A549 (cell line): ENCODE results near the gene PBX3. TPM values are rescaled to one million over a fixed set of nuclear protein-coding genes. Genes with fewer than 3 reads are reported as not detected.

Experiments
- ATAC-seq, 2 experiments: fragments of 200-7000 bp in 1 of 2; fragments of >200 bp in 1 of 2; cut with Nextera tagmentation in 1 of 2; cut with Tn5 transposase in 1 of 2; 3 replicates each; pipeline versions ENCODE4 v1.8.0 to v1.9.1; 2018 to 2020; ENCODE audit warnings: mild to moderate bottlenecking in 1 of 2, moderate library complexity in 1 of 2
- CTCF ChIA-PET: fragments of 300-600 bp; sonication (Branson Sonifier 250); formaldehyde crosslinking; extraction: SDS; loops from one replicate; lab custom pipeline; 2021; ENCODE audit warnings: antibody characterized with exemption, inconsistent platforms; lab: Yijun Ruan, JAX
- POLR2A ChIA-PET: fragments of 350-600 bp; formaldehyde crosslinking; extraction: SDS; loops from one replicate; lab custom pipeline; 2021; ENCODE audit warnings: antibody characterized with exemption, inconsistent platforms; lab: Yijun Ruan, JAX
- DNase-seq, 2 experiments: peaks; one replicate each; pipeline versions ENCODE4 v3.0.0 to v3.0.0-alpha.2; 2011 to 2016; ENCODE audit warnings: low read depth in 1 of 2, low spot score in 1 of 2
- FAIRE-seq: peaks from 2 replicates; lab custom pipeline; 2011; peaks lifted over from hg19 to GRCh38; lab: Jason Lieb, UNC
- H3K27ac ChIP-seq, 2 experiments: fragments of >200 bp; sonication (Bioruptor Twin); formaldehyde crosslinking; 3 replicates each; pipeline ENCODE4 v1.5.1; 2016 to 2017
- H3K4me1 ChIP-seq: fragments of >200 bp; sonication (Bioruptor Twin); formaldehyde crosslinking; 3 replicates; pipeline ENCODE4 v1.6.1; 2016
- H3K4me2 ChIP-seq: fragments of >200 bp; sonication (Bioruptor Twin); formaldehyde crosslinking; 3 replicates; pipeline ENCODE4 v1.6.1; 2016
- H3K4me3 ChIP-seq: fragments of >200 bp; sonication (Bioruptor Twin); formaldehyde crosslinking; 3 replicates; pipeline ENCODE4 v1.5.1; 2016
- H3K9me3 ChIP-seq: fragments of >200 bp; sonication (Bioruptor Twin); formaldehyde crosslinking; 3 replicates; pipeline ENCODE4 v1.6.1; 2016
- CEBPB ChIP-seq, 2 experiments: fragments of >200 bp in 1 of 2; sonication (Bioruptor Twin) in 1 of 2; formaldehyde crosslinking in 1 of 2; IDR thresholded peaks; 2 replicates each; pipeline ENCODE4 v1.6.1; 2012 to 2016
- CHD2 ChIP-seq: fragments of 150-350 bp; IDR thresholded peaks from 2 replicates; pipeline ENCODE4 v1.6.1; 2014; ENCODE audit warnings: low read length; ENCODE audit not compliant: partially characterized antibody
- EHF ChIP-seq: fragments of 250-450 bp; sonication (Bioruptor Pico); IDR thresholded peaks from 2 replicates; pipeline ENCODE4 v1.5.0; 2020; ENCODE audit warnings: mild to moderate bottlenecking
- EP300 ChIP-seq, 2 experiments: fragments of >200 bp; sonication (Bioruptor Twin); formaldehyde crosslinking; IDR thresholded peaks; 2 replicates in 1 of 2; 3 replicates in 1 of 2; pipeline ENCODE4 v1.6.1; 2016 to 2017
- ESRRA ChIP-seq: fragments of 150-350 bp; IDR thresholded peaks from 2 replicates; pipeline ENCODE4 v1.6.1; 2014; ENCODE audit warnings: mild to moderate bottlenecking, low read length, borderline replicate concordance
- HOXA7 ChIP-seq: fragments of 250-450 bp; sonication (Bioruptor Pico); IDR thresholded peaks from 2 replicates; pipeline ENCODE4 v1.5.0; 2020; ENCODE audit warnings: mild to moderate bottlenecking, moderate library complexity
- HOXB13 ChIP-seq: fragments of 250-450 bp; sonication (Bioruptor Pico); IDR thresholded peaks from 2 replicates; pipeline ENCODE4 v1.5.0; 2020; ENCODE audit warnings: low read depth, mild to moderate bottlenecking, moderate library complexity
- HOXB5 ChIP-seq: fragments of 250-450 bp; sonication (Bioruptor Pico); IDR thresholded peaks from 2 replicates; pipeline ENCODE4 v1.5.0; 2020; ENCODE audit warnings: mild to moderate bottlenecking, moderate library complexity
- KDM5A ChIP-seq: fragments of 200-600 bp; sonication (generic); IDR thresholded peaks from 2 replicates; pipeline ENCODE4 v1.6.1; 2016; ENCODE audit warnings: antibody characterized with exemption, mild to moderate bottlenecking
- MAZ ChIP-seq: fragments of 150-350 bp; IDR thresholded peaks from 2 replicates; pipeline ENCODE4 v1.6.1; 2014; ENCODE audit warnings: antibody characterized with exemption, low read depth, low read length, borderline replicate concordance
- MYC ChIP-seq: IDR thresholded peaks from 2 replicates; pipeline ENCODE4 v1.6.1; 2012; ENCODE audit warnings: mild to moderate bottlenecking, inconsistent platforms, low read length, improper control_type of control experiment, borderline replicate concordance
- NFE2L2 ChIP-seq: fragments of 150-350 bp; conservative IDR thresholded peaks from 2 replicates; pipeline ENCODE4 v1.6.1; 2014; ENCODE audit warnings: low read length
- NR3C1 ChIP-seq: fragments of >200 bp; sonication (Bioruptor Twin); formaldehyde crosslinking; IDR thresholded peaks from 3 replicates; pipeline ENCODE4 v1.6.1; 2017
- POLR2A ChIP-seq: IDR thresholded peaks from 2 replicates; pipeline ENCODE4 v1.6.1; 2012; ENCODE audit warnings: mild to moderate bottlenecking, low read length
- RAD21 ChIP-seq, 2 experiments: fragments of >200 bp in 1 of 2; sonication (Bioruptor Twin) in 1 of 2; formaldehyde crosslinking in 1 of 2; IDR thresholded peaks in 1 of 2; conservative IDR thresholded peaks in 1 of 2; 2 replicates in 1 of 2; 3 replicates in 1 of 2; pipeline ENCODE4 v1.6.1; 2012 to 2018; ENCODE audit warnings: inconsistent platforms in 1 of 2
- RARB ChIP-seq: fragments of 250-450 bp; sonication (Bioruptor Pico); IDR thresholded peaks from 2 replicates; pipeline ENCODE4 v1.8.0; 2021; ENCODE audit warnings: mild to moderate bottlenecking, moderate library complexity
- RCOR1 ChIP-seq: fragments of 150-350 bp; IDR thresholded peaks from 2 replicates; pipeline ENCODE4 v1.6.1; 2014; ENCODE audit warnings: antibody characterized with exemption, low read length, low read depth
- RFX5 ChIP-seq: fragments of 450-650 bp; IDR thresholded peaks from 2 replicates; pipeline ENCODE4 v1.7.1; 2014; ENCODE audit warnings: antibody characterized with exemption, mild to moderate bottlenecking, moderate library complexity
- SMC3 ChIP-seq: fragments of >200 bp; sonication (Bioruptor Twin); formaldehyde crosslinking; IDR thresholded peaks from 3 replicates; pipeline ENCODE4 v1.6.1; 2018; ENCODE audit warnings: inconsistent platforms
- ZC3H11A ChIP-seq: fragments of 450-650 bp; IDR thresholded peaks from 2 replicates; pipeline ENCODE4 v1.6.1; 2014; ENCODE audit warnings: antibody characterized with exemption, mild to moderate bottlenecking
- ZFP36 ChIP-seq: fragments of 450-650 bp; IDR thresholded peaks from 2 replicates; pipeline ENCODE4 v1.6.1; 2014; ENCODE audit warnings: borderline replicate concordance; ENCODE audit not compliant: partially characterized antibody
- ZNF302 ChIP-seq: fragments of 250-450 bp; sonication (Bioruptor Pico); IDR thresholded peaks from 2 replicates; pipeline ENCODE4 v1.9.0; 2021; ENCODE audit warnings: inconsistent platforms, mild to moderate bottlenecking, moderate library complexity
- WGBS: methylation state at CpG from one replicate; pipeline ENCODE4 v1.1.6; 2017; ENCODE audit errors: missing lambda C conversion rate; 5-methylcytosine and 5-hydroxymethylcytosine counted together
- polyA plus RNA-seq, 4 experiments: library from polyadenylated mRNA; depleted of rRNA in 3 of 4; stranded (reverse); fragments of >200 nt; fragmentation: RNase III in 1 of 4; extraction: RNeasy Plus Mini Kit Qiagen cat#74134 plus additional on column Dnase treatment in 1 of 4; gene quantifications; 2 replicates in 3 of 4; 3 replicates in 1 of 4; pipeline ENCODE4 v1.2.3, GENCODE V29; 2011 to 2017
- TF ChIP-seq, protein P1 (sequence below): fragments of 150-350 bp; IDR thresholded peaks from 2 replicates; pipeline ENCODE4 v1.6.1; 2014; ENCODE audit warnings: low read depth, mild to moderate bottlenecking, low read length
- TF ChIP-seq, protein P2 (sequence below): fragments of 250-450 bp; sonication (Bioruptor Pico); IDR thresholded peaks from 2 replicates; pipeline ENCODE4 v1.5.0; 2020; ENCODE audit warnings: low read depth, mild to moderate bottlenecking, moderate library complexity
- TF ChIP-seq, protein P3 (sequence below): fragments of 200-600 bp; sonication (generic); IDR thresholded peaks from 2 replicates; pipeline ENCODE4 v1.6.1; 2016; ENCODE audit warnings: antibody characterized with exemption, mild to moderate bottlenecking, moderate library complexity
- TF ChIP-seq, protein P4 (sequence below): fragments of >200 bp; sonication (Bioruptor Twin); formaldehyde crosslinking; IDR thresholded peaks from 3 replicates; pipeline ENCODE4 v1.6.1; 2016
- TF ChIP-seq, protein P5 (sequence below): fragments of >200 bp; sonication (Bioruptor Twin); formaldehyde crosslinking; IDR thresholded peaks from 3 replicates; pipeline ENCODE4 v1.5.1; 2016
- TF ChIP-seq, protein P6 (sequence below): IDR thresholded peaks from 2 replicates; pipeline ENCODE4 v1.6.1; 2012; ENCODE audit warnings: low read depth, borderline replicate concordance

PBX3 gene
- polyA plus RNA-seq, 2 of the 4 experiments (the other 2 are of a cell fraction) = 10.7 to 23.5 TPM

DNA sequence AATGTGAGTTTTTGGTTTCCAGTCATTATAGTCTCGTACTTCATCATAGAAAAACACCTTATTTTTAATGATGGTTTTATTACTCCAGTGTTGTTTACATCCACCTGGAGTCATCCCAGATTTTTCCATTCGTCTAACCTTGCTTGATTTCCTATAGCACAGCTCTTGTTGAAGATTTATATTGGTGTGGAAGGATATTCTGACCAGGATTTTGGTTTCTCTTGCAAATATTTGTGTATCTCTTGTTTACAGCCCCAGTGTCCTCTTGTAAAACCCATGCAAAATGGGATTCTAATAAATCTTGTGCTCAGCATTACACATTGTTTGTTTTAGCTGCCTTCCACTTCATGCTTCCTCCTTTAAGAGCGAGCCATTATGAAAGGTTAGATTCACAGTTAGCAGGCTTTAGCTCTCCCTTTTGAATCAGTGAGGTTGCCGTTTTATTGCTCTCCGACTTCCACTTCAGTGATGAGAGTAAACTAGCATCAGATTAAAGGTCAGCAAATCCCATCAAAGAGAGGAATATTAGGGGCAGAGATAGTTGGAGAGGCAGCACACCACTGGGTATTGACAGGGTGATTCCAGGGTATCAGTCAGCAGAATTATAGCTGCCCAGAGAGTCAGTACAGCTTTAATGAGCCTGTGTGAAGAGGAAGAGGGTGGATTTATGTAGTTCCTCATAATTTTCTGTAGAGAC is 157.1 kb downstream of the PBX3 start:
- ATAC-seq (peak in 1 of 2 experiments; percentile 57; a peak in 3 of 6 replicates), FAIRE-seq (no peak), DNase-seq (no peak)
- ChIA-PET CTCF (interaction anchor here (0.8 to 1.1 kb wide), 2 partner anchors 10 to 16 kb away, joined by 3 to 4 read pairs; no protein-coding TSS in a partner anchor), POLR2A (no interaction called here)
- no peak overlapping the region for H3K4me3 ChIP-seq
- H3K9me3 ChIP-seq = no peaks in the 10 kb centered on the region
- no peak overlapping the region for H3K27ac ChIP-seq
- peak overlapping the region; percentile 41 for H3K4me2 ChIP-seq
- H3K4me1 ChIP-seq = peaks cover 9% of the 10 kb centered on the region; the same call in 2 of the 3 replicates
- WGBS = 45% methylated on average over 5 of the region's 5 CpGs
- no peak for TF ChIP-seq ZFP36
- TF ChIP-seq MYC = no peak
- TF ChIP-seq, protein P1, sequence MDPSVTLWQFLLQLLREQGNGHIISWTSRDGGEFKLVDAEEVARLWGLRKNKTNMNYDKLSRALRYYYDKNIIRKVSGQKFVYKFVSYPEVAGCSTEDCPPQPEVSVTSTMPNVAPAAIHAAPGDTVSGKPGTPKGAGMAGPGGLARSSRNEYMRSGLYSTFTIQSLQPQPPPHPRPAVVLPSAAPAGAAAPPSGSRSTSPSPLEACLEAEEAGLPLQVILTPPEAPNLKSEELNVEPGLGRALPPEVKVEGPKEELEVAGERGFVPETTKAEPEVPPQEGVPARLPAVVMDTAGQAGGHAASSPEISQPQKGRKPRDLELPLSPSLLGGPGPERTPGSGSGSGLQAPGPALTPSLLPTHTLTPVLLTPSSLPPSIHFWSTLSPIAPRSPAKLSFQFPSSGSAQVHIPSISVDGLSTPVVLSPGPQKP = no peak
- no peak for TF ChIP-seq NR3C1
- no peak for TF ChIP-seq ESRRA
- TF ChIP-seq, protein P2, sequence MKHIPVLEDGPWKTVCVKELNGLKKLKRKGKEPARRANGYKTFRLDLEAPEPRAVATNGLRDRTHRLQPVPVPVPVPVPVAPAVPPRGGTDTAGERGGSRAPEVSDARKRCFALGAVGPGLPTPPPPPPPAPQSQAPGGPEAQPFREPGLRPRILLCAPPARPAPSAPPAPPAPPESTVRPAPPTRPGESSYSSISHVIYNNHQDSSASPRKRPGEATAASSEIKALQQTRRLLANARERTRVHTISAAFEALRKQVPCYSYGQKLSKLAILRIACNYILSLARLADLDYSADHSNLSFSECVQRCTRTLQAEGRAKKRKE (CRISPR knock-in tag) = no peak
- no peak for TF ChIP-seq MAZ
- no peak for TF ChIP-seq EHF
- TF ChIP-seq HOXB13 (CRISPR knock-in tag) = no peak
- no peak for TF ChIP-seq RCOR1
- TF ChIP-seq SMC3 = no peak
- TF ChIP-seq NFE2L2 = no peak
- no peak for TF ChIP-seq KDM5A
- no peak for TF ChIP-seq CEBPB (IDR thresholded peaks at IDR 0.05)
- TF ChIP-seq HOXA7 (CRISPR knock-in tag) = no peak
- TF ChIP-seq, protein P3, sequence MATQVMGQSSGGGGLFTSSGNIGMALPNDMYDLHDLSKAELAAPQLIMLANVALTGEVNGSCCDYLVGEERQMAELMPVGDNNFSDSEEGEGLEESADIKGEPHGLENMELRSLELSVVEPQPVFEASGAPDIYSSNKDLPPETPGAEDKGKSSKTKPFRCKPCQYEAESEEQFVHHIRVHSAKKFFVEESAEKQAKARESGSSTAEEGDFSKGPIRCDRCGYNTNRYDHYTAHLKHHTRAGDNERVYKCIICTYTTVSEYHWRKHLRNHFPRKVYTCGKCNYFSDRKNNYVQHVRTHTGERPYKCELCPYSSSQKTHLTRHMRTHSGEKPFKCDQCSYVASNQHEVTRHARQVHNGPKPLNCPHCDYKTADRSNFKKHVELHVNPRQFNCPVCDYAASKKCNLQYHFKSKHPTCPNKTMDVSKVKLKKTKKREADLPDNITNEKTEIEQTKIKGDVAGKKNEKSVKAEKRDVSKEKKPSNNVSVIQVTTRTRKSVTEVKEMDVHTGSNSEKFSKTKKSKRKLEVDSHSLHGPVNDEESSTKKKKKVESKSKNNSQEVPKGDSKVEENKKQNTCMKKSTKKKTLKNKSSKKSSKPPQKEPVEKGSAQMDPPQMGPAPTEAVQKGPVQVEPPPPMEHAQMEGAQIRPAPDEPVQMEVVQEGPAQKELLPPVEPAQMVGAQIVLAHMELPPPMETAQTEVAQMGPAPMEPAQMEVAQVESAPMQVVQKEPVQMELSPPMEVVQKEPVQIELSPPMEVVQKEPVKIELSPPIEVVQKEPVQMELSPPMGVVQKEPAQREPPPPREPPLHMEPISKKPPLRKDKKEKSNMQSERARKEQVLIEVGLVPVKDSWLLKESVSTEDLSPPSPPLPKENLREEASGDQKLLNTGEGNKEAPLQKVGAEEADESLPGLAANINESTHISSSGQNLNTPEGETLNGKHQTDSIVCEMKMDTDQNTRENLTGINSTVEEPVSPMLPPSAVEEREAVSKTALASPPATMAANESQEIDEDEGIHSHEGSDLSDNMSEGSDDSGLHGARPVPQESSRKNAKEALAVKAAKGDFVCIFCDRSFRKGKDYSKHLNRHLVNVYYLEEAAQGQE = no peak

DNA sequence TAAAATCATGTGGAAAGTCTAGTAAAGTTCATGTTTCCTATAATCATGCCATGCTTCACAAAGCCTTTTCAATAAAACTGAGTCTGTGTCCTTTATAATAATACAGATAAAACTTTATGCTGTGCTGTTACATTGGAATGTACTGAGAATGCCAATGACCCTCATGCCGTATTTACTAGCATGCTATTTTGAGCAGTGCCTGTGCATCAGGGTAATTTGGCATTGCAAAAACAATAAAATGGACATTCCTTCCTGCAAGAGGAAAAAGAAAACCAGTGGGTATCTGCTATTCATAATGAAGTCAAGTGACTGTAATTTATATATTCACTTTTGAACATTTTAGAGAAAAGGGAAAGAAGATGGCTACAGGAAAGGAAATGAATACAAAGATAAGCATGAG is 159.0 kb downstream of the PBX3 start:
- no peak overlapping the region for H3K27ac ChIP-seq
- H3K4me3 ChIP-seq = no peak overlapping the region
- CTCF ChIA-PET = no interaction called here
- 80% methylated on average over 1 of the region's 1 CpG for WGBS
- H3K9me3 ChIP-seq = no peaks in the 10 kb centered on the region
- H3K4me2 ChIP-seq = no peak overlapping the region
- FAIRE-seq (peak; percentile 28), DNase-seq (no peak), ATAC-seq (no peak)
- POLR2A ChIA-PET = no interaction called here
- H3K4me1 ChIP-seq = peaks cover 9% of the 10 kb centered on the region; the same call in 2 of the 3 replicates
- no peak for TF ChIP-seq CEBPB (IDR thresholded peaks at IDR 0.05)
- no peak for TF ChIP-seq RFX5
- no peak for TF ChIP-seq ZC3H11A
- TF ChIP-seq RAD21 (conservative IDR thresholded peaks at IDR 0.05 in 1 of 2, IDR thresholded peaks at IDR 0.05 in 1 of 2) = no peak
- no peak for TF ChIP-seq POLR2A
- no peak for TF ChIP-seq CHD2
- TF ChIP-seq EP300 (IDR thresholded peaks at IDR 0.05) = no peak
- no peak for TF ChIP-seq ZNF302 (CRISPR knock-in tag)
- no peak for TF ChIP-seq HOXB5 (CRISPR knock-in tag)
- TF ChIP-seq RCOR1 = no peak
- no peak for TF ChIP-seq RARB (CRISPR knock-in tag)
- TF ChIP-seq, protein P4, sequence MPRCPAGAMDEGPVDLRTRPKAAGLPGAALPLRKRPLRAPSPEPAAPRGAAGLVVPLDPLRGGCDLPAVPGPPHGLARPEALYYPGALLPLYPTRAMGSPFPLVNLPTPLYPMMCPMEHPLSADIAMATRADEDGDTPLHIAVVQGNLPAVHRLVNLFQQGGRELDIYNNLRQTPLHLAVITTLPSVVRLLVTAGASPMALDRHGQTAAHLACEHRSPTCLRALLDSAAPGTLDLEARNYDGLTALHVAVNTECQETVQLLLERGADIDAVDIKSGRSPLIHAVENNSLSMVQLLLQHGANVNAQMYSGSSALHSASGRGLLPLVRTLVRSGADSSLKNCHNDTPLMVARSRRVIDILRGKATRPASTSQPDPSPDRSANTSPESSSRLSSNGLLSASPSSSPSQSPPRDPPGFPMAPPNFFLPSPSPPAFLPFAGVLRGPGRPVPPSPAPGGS = no peak
- TF ChIP-seq, protein P5, sequence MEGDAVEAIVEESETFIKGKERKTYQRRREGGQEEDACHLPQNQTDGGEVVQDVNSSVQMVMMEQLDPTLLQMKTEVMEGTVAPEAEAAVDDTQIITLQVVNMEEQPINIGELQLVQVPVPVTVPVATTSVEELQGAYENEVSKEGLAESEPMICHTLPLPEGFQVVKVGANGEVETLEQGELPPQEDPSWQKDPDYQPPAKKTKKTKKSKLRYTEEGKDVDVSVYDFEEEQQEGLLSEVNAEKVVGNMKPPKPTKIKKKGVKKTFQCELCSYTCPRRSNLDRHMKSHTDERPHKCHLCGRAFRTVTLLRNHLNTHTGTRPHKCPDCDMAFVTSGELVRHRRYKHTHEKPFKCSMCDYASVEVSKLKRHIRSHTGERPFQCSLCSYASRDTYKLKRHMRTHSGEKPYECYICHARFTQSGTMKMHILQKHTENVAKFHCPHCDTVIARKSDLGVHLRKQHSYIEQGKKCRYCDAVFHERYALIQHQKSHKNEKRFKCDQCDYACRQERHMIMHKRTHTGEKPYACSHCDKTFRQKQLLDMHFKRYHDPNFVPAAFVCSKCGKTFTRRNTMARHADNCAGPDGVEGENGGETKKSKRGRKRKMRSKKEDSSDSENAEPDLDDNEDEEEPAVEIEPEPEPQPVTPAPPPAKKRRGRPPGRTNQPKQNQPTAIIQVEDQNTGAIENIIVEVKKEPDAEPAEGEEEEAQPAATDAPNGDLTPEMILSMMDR = no peak
- no peak for TF ChIP-seq ESRRA
- TF ChIP-seq, protein P6, sequence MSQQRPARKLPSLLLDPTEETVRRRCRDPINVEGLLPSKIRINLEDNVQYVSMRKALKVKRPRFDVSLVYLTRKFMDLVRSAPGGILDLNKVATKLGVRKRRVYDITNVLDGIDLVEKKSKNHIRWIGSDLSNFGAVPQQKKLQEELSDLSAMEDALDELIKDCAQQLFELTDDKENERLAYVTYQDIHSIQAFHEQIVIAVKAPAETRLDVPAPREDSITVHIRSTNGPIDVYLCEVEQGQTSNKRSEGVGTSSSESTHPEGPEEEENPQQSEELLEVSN = no peak
